IPS DF 19.7 (cell line): ENCODE results near the gene PPP1R17.

ENCODE experiments used
- DNase-seq: peaks from one replicate; pipeline ENCODE4 v3.0.0-alpha.2; 2013; ENCODE audit warnings: low read depth, low spot score

The PPP1R17 gene

GRCh38 chr7:31687024-31687748, at the start of gene PPP1R17:
PPP1R17 (plus strand) TSS chr7:31687215; CDS start chr7:31692442, 5,227 bp downstream.
- peak; percentile 64 for DNase-seq

GRCh38 chr7:31640381-31640780, 46.6 kb upstream of the PPP1R17 start:
- no peak for DNase-seq

- no peak for DNase-seq
These were observed 44.3 kb upstream of the PPP1R17 start for GRCh38 chr7:31642681-31643115.

- DNase-seq = no peak
These were observed 40.1 kb upstream of the PPP1R17 start for GRCh38 chr7:31646942-31647341.

- DNase-seq = no peak
These were observed 39.5 kb upstream of the PPP1R17 start for GRCh38 chr7:31647511-31647910.

GRCh38 chr7:31648288-31648687, 38.7 kb upstream of the PPP1R17 start:
- no peak for DNase-seq

GRCh38 chr7:31648880-31649279, 38.1 kb upstream of the PPP1R17 start:
- no peak for DNase-seq

- DNase-seq = peak; percentile 67
These were observed 35.6 kb upstream of the PPP1R17 start for GRCh38 chr7:31651234-31652062.

GRCh38 chr7:31652063-31652326, 35.0 kb upstream of the PPP1R17 start:
- DNase-seq = no peak

GRCh38 chr7:31663072-31663471, 23.9 kb upstream of the PPP1R17 start:
- peak; percentile 76 for DNase-seq

GRCh38 chr7:31664890-31665289, 22.1 kb upstream of the PPP1R17 start:
- no peak for DNase-seq

GRCh38 chr7:31665546-31665945, 21.5 kb upstream of the PPP1R17 start:
- no peak for DNase-seq

- DNase-seq = no peak
These were observed 17.6 kb upstream of the PPP1R17 start for GRCh38 chr7:31669461-31669860.

- no peak for DNase-seq
These were observed 7.3 kb upstream of the PPP1R17 start for GRCh38 chr7:31679574-31680305.

GRCh38 chr7:31683445-31684225, 3.4 kb upstream of the PPP1R17 start:
- no peak for DNase-seq

GRCh38 chr7:31688372-31688771, 1.4 kb downstream of the PPP1R17 start:
- DNase-seq = no peak

- DNase-seq = no peak
These were observed 2.0 kb downstream of the PPP1R17 start for GRCh38 chr7:31688996-31689395.

- DNase-seq = no peak
These were observed 3.9 kb downstream of the PPP1R17 start for GRCh38 chr7:31690935-31691334.

- no peak for DNase-seq
These were observed 5.4 kb downstream of the PPP1R17 start for GRCh38 chr7:31692451-31692850.

GRCh38 chr7:31692871-31693270, 5.9 kb downstream of the PPP1R17 start:
- no peak for DNase-seq

GRCh38 chr7:31695859-31696614, 9.0 kb downstream of the PPP1R17 start:
- no peak for DNase-seq
